IMR-90 (cell line): Measurements from ENCODE around the gene PDGFC. TPM values are rescaled to one million over a fixed set of nuclear protein-coding genes. Genes with fewer than 3 reads are reported as not detected.

Experiments
- ATAC-seq: fragments of 200-7000 bp; cut with Tn5 transposase; 2 replicates; pipeline ENCODE4 v1.9.1; 2020; ENCODE audit warnings: low read depth, mild to moderate bottlenecking, moderate library complexity
- BruUV-seq: library from RNA; stranded (reverse); fragments of 400-500 nt; replicated peaks from 2 replicates; lab custom pipeline; 2021; lab: Mats Ljungman, UMichigan
- CTCF ChIA-PET: fragments of 300-600 bp; formaldehyde crosslinking; extraction: SDS; loops from one replicate; lab custom pipeline; 2021; ENCODE audit warnings: antibody characterized with exemption; lab: Yijun Ruan, JAX
- POLR2A ChIA-PET: fragments of 300-600 bp; sonication (Branson Sonifier 250); formaldehyde crosslinking; loops from one replicate; lab custom pipeline; 2022; ENCODE audit warnings: antibody characterized with exemption; ENCODE audit not compliant: unreplicated experiment; lab: Charles Lee
- DNase-seq: peaks from one replicate; pipeline ENCODE4 v3.0.0; 2013
- H2AFZ ChIP-seq: replicated peaks from 2 replicates; pipeline ENCODE3; 2013; ENCODE audit warnings: low read length, mild to moderate bottlenecking; ENCODE audit not compliant: poor library complexity
- H2AK5ac ChIP-seq: 2 replicates; pipeline ENCODE4 v1.6.1; 2013; ENCODE audit warnings: low read depth, low read length, inconsistent platforms
- H2AK9ac ChIP-seq: replicated peaks from 2 replicates; pipeline ENCODE3; 2013; ENCODE audit warnings: mild to moderate bottlenecking, low read depth, low read length, moderate library complexity; ENCODE audit not compliant: poor library complexity
- H2BK120ac ChIP-seq: 2 replicates; pipeline ENCODE4 v1.6.1; 2013; ENCODE audit warnings: low read depth, low read length, inconsistent platforms
- H2BK15ac ChIP-seq: 3 replicates; pipeline ENCODE4 v1.6.1; 2013; ENCODE audit warnings: low read depth, low read length, inconsistent platforms
- H2BK20ac ChIP-seq: 2 replicates; pipeline ENCODE4 v1.6.1; 2013; ENCODE audit warnings: low read depth, mild to moderate bottlenecking, inconsistent platforms, low read length, moderate library complexity
- H2BK5ac ChIP-seq: 2 replicates; pipeline ENCODE4 v1.6.1; 2013; ENCODE audit warnings: mild to moderate bottlenecking, low read depth, low read length, inconsistent platforms; ENCODE audit not compliant: poor library complexity, severe bottlenecking
- H3K14ac ChIP-seq: replicated peaks from 2 replicates; pipeline ENCODE4 v1.6.1; 2013; ENCODE audit warnings: low read depth, low read length, inconsistent platforms
- H3K18ac ChIP-seq: 2 replicates; pipeline ENCODE4 v1.6.1; 2013; ENCODE audit warnings: low read depth, low read length, control low read depth
- H3K23ac ChIP-seq: 2 replicates; pipeline ENCODE4 v1.6.1; 2013; ENCODE audit warnings: low read depth, low read length, inconsistent platforms
- H3K27ac ChIP-seq: 2 replicates; pipeline ENCODE4 v1.5.1; 2013; ENCODE audit warnings: mild to moderate bottlenecking, control low read depth, low read length; ENCODE audit not compliant: insufficient read depth
- H3K27me3 ChIP-seq: 2 replicates; pipeline ENCODE4 v1.6.1; 2013; ENCODE audit warnings: low read length; ENCODE audit not compliant: control insufficient read depth, insufficient read depth
- H3K36me3 ChIP-seq: 2 replicates; pipeline ENCODE4 v1.6.1; 2013; ENCODE audit warnings: low read length, mixed read lengths; ENCODE audit not compliant: control insufficient read depth, insufficient read depth
- H3K4ac ChIP-seq: 2 replicates; pipeline ENCODE4 v1.6.1; 2013; ENCODE audit warnings: low read depth, low read length, inconsistent platforms
- H3K4me1 ChIP-seq: 2 replicates; pipeline ENCODE4 v1.6.1; 2013; ENCODE audit warnings: low read length, mixed read lengths; ENCODE audit not compliant: control insufficient read depth, insufficient read depth
- H3K4me2 ChIP-seq: 2 replicates; pipeline ENCODE4 v1.6.1; 2013; ENCODE audit warnings: low read depth, mild to moderate bottlenecking, control low read depth, low read length, moderate library complexity
- H3K4me3 ChIP-seq: 2 replicates; pipeline ENCODE4 v1.5.1; 2013; ENCODE audit warnings: low read depth, mild to moderate bottlenecking, control low read depth, low read length, moderate library complexity; ENCODE audit not compliant: insufficient read depth
- H3K56ac ChIP-seq: 2 replicates; pipeline ENCODE4 v1.6.1; 2013; ENCODE audit warnings: low read length, inconsistent platforms; ENCODE audit not compliant: insufficient read depth; ENCODE audit errors: extremely low read depth
- H3K79me1 ChIP-seq, 2 experiments: 2 replicates each; pipeline ENCODE4 v1.6.1; 2013; ENCODE audit warnings: low read length in 2 of 2, inconsistent platforms in 1 of 2, low read depth in 1 of 2
- H3K9ac ChIP-seq: 2 replicates; pipeline ENCODE4 v1.6.1; 2013; ENCODE audit warnings: low read depth, low read length, control low read depth
- H3K9me1 ChIP-seq: 2 replicates; pipeline ENCODE4 v1.6.1; 2013; ENCODE audit warnings: low read length, inconsistent platforms; ENCODE audit not compliant: insufficient read depth
- H3K9me3 ChIP-seq: 2 replicates; pipeline ENCODE4 v1.6.1; 2013; ENCODE audit warnings: low read length; ENCODE audit not compliant: control insufficient read depth, insufficient read depth
- H4K20me1 ChIP-seq: 2 replicates; pipeline ENCODE4 v1.6.1; 2013; ENCODE audit warnings: low read length, inconsistent platforms; ENCODE audit not compliant: insufficient read depth
- H4K5ac ChIP-seq: 2 replicates; pipeline ENCODE4 v1.6.1; 2013; ENCODE audit warnings: mild to moderate bottlenecking, low read depth, low read length, control low read depth
- H4K8ac ChIP-seq, 2 experiments: 2 replicates each; pipeline ENCODE4 v1.6.1; 2013; ENCODE audit warnings: low read depth in 2 of 2, low read length in 2 of 2, control low read depth in 1 of 2, inconsistent platforms in 1 of 2
- H4K91ac ChIP-seq: 2 replicates; pipeline ENCODE4 v1.6.1; 2013; ENCODE audit warnings: low read depth, low read length, inconsistent platforms; ENCODE audit not compliant: insufficient read depth
- CEBPB ChIP-seq: IDR thresholded peaks from 2 replicates; pipeline ENCODE4 v1.6.1; 2012; ENCODE audit warnings: low read depth, low read length, improper control_type of control experiment
- MXI1 ChIP-seq: IDR thresholded peaks from 2 replicates; pipeline ENCODE4 v1.6.1; 2012; ENCODE audit warnings: low read depth, mild to moderate bottlenecking, low read length, moderate library complexity, borderline replicate concordance
- WGBS, 2 experiments: methylation state at CpG; one replicate each; pipeline versions ENCODE4 v1.1.5 to v1.1.7; 2013; ENCODE audit warnings: missing lambda C conversion rate in 2 of 2; ENCODE audit not compliant: insufficient read length in 1 of 2; ENCODE audit errors: extremely low coverage in 2 of 2; 5-methylcytosine and 5-hydroxymethylcytosine counted together
- dilution Hi-C: fragments of 300-500 bp; cut with HindIII; formaldehyde crosslinking; loops from one replicate; pipeline ENCODE4 v1.14.3; 2018; ENCODE audit warnings: low sequenced_read_pairs; ENCODE audit not compliant: unreplicated experiment
- in situ Hi-C: fragments of 300-500 bp; cut with MboI; formaldehyde crosslinking; loops from 3 replicates; pipeline ENCODE4 v1.14.3; 2019; ENCODE audit warnings: low sequenced_read_pairs, inconsistent platforms, mixed read lengths
- intact Hi-C: fragments of 100-400 bp; cut with micrococcal nuclease; formaldehyde crosslinking; loops from 2 replicates; pipeline ENCODE4 v1.10.0; 2022
- polyA plus RNA-seq, 3 experiments: library from polyadenylated mRNA; depleted of rRNA; stranded (reverse); fragments of >200 nt; gene quantifications; 2 replicates each; pipeline ENCODE4 v1.2.3, GENCODE V29; 2012; ENCODE audit warnings: low replicate concordance in 1 of 3
- total RNA-seq: library from RNA; depleted of rRNA; stranded (reverse); fragments of >200 nt; gene quantifications from 2 replicates; pipeline ENCODE4 v1.2.3, GENCODE V29; 2012

Gene PDGFC
- total and polyA plus RNA-seq, 2 of the 4 experiments (the other 2 are of a cell fraction) = 19.8 to 90.7 TPM

GRCh38 chr4:156898373-156899117 lies 73.1 kb downstream of the PDGFC start:
- H2AK5ac ChIP-seq = no peak overlapping the region
- H3K4me2 ChIP-seq = no peak overlapping the region
- no peak overlapping the region for H4K5ac ChIP-seq
- no peak for ATAC-seq
- no peak overlapping the region for H3K56ac ChIP-seq
- intact Hi-C loops (no loop called here), in situ Hi-C loops (no loop called here), dilution Hi-C loops (no loop called here)
- H3K36me3 ChIP-seq = no peaks in the 10 kb centered on the region
- H2BK15ac ChIP-seq = no peak overlapping the region
- no peak overlapping the region for H2BK20ac ChIP-seq
- WGBS, 2 experiments = no CpG with 5 or more reads among the region's 3 CpGs
- H3K27me3 ChIP-seq = no peaks in the 10 kb centered on the region
- H4K20me1 ChIP-seq = peaks cover 10% of the 10 kb centered on the region; the same call in 1 of the 2 replicates
- no peak overlapping the region for H4K8ac ChIP-seq
- no peak overlapping the region for H3K9ac ChIP-seq
- H2BK120ac ChIP-seq = no peak overlapping the region
- 0 out of 2 replicates have a peak, but pooled peaks cover 2% of the 10 kb centered on the region for H3K4me1 ChIP-seq
- no TSS peak for BruUV-seq
- H3K79me1 ChIP-seq = peaks cover 10 to 40% of the 10 kb centered on the region in 2 experiments; a peak in 3 of 4 replicates
- H3K14ac ChIP-seq = no peak overlapping the region
- H3K4me3 ChIP-seq = no peak overlapping the region
- no peak overlapping the region for H3K18ac ChIP-seq
- H2AK9ac ChIP-seq = no peak overlapping the region
- no peaks in the 10 kb centered on the region for H3K9me1 ChIP-seq
- H3K4ac ChIP-seq = no peak overlapping the region
- no peak overlapping the region for H3K23ac ChIP-seq
- peak; percentile 29 for DNase-seq
- no peaks in the 10 kb centered on the region for H3K9me3 ChIP-seq
- TF ChIP-seq CEBPB (peak; percentile 85), MXI1 (no peak)
- no peak overlapping the region for H2AFZ ChIP-seq
- no peak overlapping the region for H4K91ac ChIP-seq
- ChIA-PET CTCF (interaction anchor here (0.6 kb wide), 1 partner anchor 156 kb away, joined by 5 read pairs; no protein-coding TSS in a partner anchor), POLR2A (no interaction called here)
- H2BK5ac ChIP-seq = no peak overlapping the region
- no peak overlapping the region for H3K27ac ChIP-seq
